HG03457 (cell line): ENCODE measurements around the gene CDH11.

ENCODE experiments used
- ATAC-seq: cut with Tn5 transposase; IDR thresholded peaks from one replicate; pipeline ENCODE4 v1.9.1; 2021; ENCODE audit warnings: moderate number of reproducible peaks; ENCODE audit not compliant: unreplicated experiment

The CDH11 gene

DNA sequence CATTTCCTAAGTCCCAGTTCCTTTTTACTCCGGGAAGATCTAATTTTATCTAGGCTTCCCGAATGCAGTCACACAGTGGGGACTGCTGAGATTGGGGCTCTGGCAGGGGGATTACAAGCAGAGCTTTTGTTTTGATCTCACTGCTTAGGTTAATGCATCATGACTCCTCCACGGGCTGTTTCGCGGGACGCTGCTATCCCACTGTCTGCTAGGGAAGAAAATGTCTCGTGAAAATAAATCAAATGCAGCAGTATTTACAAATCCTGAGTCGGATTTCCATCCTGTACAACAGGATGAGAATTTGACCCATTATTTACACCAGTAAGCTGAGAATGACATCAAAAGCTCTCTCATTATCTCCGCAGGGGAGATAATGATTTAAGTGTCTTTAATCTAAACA is 83.8 kb downstream of the CDH11 start:
- no peak for ATAC-seq

GRCh38 chr16:65037556-65037955 is 84.3 kb downstream of the CDH11 start:
- no peak for ATAC-seq

GRCh38 chr16:65034915-65035314 is 86.9 kb downstream of the CDH11 start:
- ATAC-seq = no peak

DNA sequence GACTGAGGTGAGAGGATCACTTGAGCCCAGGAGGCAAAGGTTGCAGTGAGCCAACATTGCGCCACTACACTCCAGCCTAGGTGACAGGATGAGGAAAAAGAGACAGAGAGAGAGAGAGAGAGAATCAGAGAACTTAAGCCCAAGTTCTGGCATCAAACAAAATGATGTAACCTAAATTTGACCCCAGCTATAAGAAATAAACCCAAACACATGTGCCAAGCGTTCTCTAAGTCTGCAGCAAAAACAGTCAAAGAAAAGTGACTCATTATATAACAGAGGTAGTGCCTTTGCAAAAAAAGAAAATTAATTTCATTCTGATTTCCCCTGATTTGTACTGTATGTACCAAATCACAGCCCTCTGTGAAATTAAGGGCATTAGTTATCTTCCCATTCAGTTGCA is 89.5 kb downstream of the CDH11 start:
- no peak for ATAC-seq

DNA sequence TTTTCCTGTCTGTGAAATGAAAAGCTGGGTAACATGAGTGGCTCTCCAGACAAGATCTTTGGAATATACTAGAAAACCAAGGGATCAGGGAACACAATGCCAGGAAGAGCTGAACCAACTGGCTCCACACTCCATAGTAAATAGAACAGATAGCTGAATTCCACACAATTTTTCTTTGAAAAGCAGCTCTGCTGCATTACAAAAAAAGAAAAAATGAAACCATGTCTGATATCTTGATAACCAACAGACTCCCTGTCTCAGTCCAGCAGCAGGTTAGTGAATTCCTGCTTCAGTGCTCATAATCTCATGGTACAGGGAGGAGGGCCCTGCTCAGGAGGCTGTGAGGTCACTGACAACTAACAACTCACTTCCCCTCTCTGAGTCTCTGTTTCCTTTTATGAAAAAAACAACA is 97.1 kb downstream of the CDH11 start:
- ATAC-seq = no peak

DNA sequence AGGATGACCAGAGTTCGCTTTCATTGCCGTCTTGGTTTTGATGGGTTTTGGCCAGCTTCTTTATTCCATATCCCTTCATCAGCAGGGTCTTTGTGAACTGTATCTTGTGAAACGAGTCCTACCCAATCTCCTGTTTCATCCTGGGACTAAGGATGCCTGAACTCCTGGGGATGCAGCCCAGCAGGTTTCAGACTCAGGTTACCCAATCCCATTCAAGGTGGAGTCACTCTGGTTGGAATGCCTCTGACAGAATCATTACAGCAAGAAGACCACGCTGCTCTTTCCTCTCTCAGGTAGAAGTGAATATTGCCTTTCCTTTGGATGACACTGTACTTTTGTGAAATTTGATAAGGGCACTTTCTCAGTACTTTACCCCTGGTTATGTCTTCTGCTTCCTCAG is 98.1 kb downstream of the CDH11 start:
- ATAC-seq = no peak

DNA sequence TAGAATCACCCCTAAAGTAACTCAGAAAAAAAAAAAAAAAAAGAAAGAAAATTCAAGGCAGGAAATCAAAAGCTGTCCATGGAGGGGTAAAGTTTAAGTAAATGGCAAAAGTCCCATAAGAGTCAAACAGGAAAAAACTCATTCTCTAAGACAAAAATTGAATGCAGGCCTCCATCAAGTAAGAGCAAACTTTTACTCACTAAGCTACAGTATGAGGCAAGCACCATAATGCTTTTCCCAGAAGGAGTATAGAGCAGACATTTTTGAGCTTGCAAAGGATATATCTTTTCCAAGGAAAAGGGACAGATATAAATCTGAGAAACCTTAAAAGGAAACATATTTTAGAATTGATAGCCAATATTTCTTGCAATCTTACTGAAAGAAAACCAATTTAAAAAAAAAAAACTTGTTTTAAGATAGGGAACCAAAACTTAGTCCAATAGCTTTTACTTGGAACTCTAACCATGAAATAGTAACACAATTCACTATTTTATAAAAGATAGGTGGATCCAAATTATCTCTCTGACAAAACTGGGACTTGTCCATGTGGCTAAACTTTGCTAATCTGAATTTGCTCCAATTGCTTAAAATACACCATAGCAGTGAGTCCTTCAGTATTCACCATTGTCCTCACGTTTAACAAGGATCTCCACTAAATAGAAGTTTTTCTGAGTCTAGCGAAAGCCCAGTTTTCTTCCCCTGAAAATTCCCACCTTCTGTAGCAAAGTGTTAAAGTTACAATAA is 99.8 kb downstream of the CDH11 start:
- no peak for ATAC-seq

- ATAC-seq = no peak
Observed at GRCh38 chr16:65016754-65017153, 105.1 kb downstream of the CDH11 start.

GRCh38 chr16:65015599-65015998 is 106.3 kb downstream of the CDH11 start:
- no peak for ATAC-seq

DNA sequence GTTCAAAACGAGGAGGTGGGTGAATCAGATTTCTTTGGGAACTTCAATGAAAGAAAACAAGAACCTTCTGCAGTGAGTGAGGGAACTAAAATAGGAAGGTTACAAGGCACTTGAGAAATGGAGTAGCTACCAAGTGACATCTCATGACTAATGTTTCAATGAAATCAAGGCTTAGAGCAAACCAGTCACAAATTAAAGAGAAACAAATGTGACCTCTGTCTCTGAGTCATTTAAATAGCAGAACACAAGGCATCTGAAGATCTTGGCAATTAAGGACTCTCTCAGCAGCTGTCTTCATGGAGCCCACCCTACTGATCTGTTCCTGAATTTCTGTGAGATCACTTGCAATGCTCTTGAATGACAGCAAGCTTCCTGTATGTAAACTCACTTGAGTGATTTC is 109.5 kb downstream of the CDH11 start:
- ATAC-seq = no peak

GRCh38 chr16:65010125-65010524 is 111.7 kb downstream of the CDH11 start:
- no peak for ATAC-seq

DNA sequence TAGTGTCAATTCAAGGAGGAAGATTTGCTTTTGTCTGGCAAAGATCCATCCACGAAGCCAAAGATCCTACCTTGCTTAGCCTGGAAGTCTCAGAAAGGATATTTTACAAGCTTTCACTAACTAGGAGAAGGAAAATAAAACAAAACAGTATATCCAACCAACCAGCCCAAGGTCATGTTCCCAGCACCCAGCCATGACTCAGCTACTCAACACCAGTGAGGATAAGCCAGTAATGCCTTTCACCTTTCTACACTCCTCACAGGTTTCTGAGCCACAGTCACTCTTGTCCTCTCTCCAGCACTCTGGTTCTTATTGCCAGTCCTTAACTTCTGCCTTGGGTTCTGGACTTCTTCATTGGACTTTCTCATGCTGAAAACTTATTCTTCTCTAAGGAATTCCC is 116.2 kb downstream of the CDH11 start:
- ATAC-seq = no peak

- ATAC-seq = no peak
Observed at GRCh38 chr16:65004570-65004969, 117.3 kb downstream of the CDH11 start.

GRCh38 chr16:65003621-65004020 is 118.2 kb downstream of the CDH11 start:
- no peak for ATAC-seq

- ATAC-seq = no peak
Observed at GRCh38 chr16:65002265-65002664, 119.6 kb downstream of the CDH11 start.

- ATAC-seq = no peak
Observed at GRCh38 chr16:65000654-65001053, 121.2 kb downstream of the CDH11 start.

- no peak for ATAC-seq
Observed at GRCh38 chr16:64997751-64998150, 124.1 kb downstream of the CDH11 start.

- ATAC-seq = no peak
Observed at GRCh38 chr16:64997121-64997520, 124.7 kb downstream of the CDH11 start.

- ATAC-seq = no peak
Observed at GRCh38 chr16:64996641-64997040, 125.2 kb downstream of the CDH11 start.

GRCh38 chr16:64993464-64993863 is 128.4 kb downstream of the CDH11 start:
- ATAC-seq = no peak

DNA sequence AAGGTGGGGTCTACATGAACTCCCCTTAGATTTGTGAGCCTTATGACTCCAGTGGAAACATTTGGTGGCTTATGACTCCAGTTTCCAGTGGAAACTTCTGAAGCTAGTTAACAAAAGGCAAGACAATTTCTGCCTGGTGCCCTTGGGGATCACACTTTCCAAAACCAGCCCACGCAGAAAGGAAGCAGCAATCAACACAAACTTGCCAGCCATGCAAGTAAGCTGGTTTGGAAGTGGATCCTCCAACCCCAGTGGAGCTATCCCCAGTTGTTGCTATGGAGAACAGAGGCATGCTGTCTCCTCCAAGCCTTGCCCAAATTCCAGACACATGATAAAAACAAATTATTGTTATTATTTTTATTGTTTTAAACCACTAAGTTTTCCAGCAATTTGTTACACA is 130.9 kb downstream of the CDH11 start:
- no peak for ATAC-seq

DNA sequence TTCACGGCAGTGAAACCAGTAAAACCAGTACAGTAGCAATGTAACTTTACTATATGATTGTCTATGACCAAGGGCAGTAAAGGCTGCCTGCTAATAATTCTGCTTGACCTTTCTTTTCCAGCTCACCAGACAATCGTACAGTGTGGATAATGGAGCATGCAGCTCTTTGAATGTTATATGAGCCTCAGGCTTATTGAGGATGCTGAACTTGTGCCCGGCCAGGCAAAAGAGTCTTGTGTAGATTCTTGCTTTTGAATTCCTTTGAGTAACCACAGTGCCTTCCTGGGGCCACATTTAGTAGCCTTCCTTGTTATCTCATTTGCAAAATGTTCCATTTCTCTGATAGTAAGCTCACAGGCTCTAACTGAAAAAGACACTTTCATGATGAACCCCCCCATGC is 131.8 kb downstream of the CDH11 start:
- no peak for ATAC-seq

DNA sequence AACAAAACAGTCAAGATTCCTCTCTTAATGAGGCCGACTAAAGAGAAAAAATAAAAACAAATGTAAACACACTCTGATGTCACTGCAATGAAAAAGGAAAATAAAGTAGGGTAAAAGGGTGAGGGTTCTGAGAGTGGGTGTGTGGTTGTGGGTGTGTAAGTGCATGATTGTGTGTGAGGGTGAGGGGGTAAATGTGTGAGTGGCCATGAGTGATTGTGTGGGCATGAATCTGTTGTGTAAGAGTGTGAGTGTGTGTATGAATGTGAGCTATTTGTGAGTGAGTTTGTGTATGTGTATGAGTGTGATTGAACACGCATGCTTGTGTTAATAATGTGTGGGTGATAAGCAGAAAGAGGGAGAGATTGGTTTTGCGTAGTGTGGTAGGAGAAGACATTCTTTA is 132.8 kb downstream of the CDH11 start:
- no peak for ATAC-seq
